Body of pancreas (tissue), 4 donors: ENCODE results near the gene PISD.

ENCODE experiments used
- POLR2A ChIP-seq, 3 donors: fragments of 450-650 bp; IDR thresholded peaks; one replicate each; pipeline ENCODE4 v1.6.1; 2016; ENCODE audit warnings: antibody characterized with exemption in 3 of 3, mild to moderate bottlenecking in 2 of 3
- TF ChIP-seq, protein P1 (sequence below), 7 experiments: fragments of 450-650 bp in 4 of 7; fragments of 200-600 bp in 3 of 7; sonication (generic) in 3 of 7; IDR thresholded peaks; one replicate each; pipeline ENCODE4 v1.5.1; 2016 to 2019; ENCODE audit warnings: antibody characterized with exemption in 7 of 7

DNA sequence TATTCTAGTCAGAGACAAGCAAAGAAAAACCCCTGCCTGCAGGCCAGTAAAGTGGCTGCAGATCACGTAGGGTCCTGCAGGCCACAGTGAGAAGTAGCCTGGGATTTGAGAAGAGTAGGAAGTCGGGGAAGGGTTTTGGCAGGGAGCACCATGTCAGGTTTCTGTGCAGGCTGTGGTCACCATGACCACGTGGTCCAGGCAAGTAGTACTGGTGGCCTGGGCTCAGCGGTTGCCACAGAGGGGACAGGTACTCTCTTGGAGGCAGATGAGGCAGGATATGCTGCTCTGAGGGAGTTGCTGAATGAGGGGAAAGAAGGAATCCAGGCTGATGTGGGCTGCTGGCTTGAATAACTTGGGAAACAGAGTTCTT lies 46.5 kb downstream of the PISD start:
- TF ChIP-seq, protein P1, sequence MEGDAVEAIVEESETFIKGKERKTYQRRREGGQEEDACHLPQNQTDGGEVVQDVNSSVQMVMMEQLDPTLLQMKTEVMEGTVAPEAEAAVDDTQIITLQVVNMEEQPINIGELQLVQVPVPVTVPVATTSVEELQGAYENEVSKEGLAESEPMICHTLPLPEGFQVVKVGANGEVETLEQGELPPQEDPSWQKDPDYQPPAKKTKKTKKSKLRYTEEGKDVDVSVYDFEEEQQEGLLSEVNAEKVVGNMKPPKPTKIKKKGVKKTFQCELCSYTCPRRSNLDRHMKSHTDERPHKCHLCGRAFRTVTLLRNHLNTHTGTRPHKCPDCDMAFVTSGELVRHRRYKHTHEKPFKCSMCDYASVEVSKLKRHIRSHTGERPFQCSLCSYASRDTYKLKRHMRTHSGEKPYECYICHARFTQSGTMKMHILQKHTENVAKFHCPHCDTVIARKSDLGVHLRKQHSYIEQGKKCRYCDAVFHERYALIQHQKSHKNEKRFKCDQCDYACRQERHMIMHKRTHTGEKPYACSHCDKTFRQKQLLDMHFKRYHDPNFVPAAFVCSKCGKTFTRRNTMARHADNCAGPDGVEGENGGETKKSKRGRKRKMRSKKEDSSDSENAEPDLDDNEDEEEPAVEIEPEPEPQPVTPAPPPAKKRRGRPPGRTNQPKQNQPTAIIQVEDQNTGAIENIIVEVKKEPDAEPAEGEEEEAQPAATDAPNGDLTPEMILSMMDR (IDR thresholded peaks at IDR 0.05): no peak
- no peak for TF ChIP-seq POLR2A (IDR thresholded peaks at IDR 0.05)
